Nephron progenitor cell (in vitro differentiated cells): ENCODE results near the gene TEPSIN.

Source experiments
- DNase-seq: peaks from one replicate; pipeline ENCODE4 v3.0.0; 2021
- H3K27ac Mint-ChIP-seq: 2 replicates; pipeline ENCODE4 v1.8.0; 2021; ENCODE audit warnings: mild to moderate bottlenecking, moderate library complexity, mixed read lengths
- H3K27me3 Mint-ChIP-seq: 2 replicates; pipeline ENCODE4 v1.8.0; 2021; ENCODE audit warnings: mild to moderate bottlenecking, low read depth, mixed read lengths; ENCODE audit not compliant: poor library complexity
- H3K36me3 Mint-ChIP-seq: 2 replicates; pipeline ENCODE4 v1.8.0; 2021; ENCODE audit warnings: low read depth, mixed read lengths
- H3K4me1 Mint-ChIP-seq: 2 replicates; pipeline ENCODE4 v1.8.0; 2021; ENCODE audit warnings: mixed read lengths
- H3K4me3 Mint-ChIP-seq: 2 replicates; pipeline ENCODE4 v1.8.0; 2021; ENCODE audit warnings: mild to moderate bottlenecking, moderate library complexity, mixed read lengths
- H3K9me3 Mint-ChIP-seq: 2 replicates; pipeline ENCODE4 v1.8.0; 2021; ENCODE audit warnings: mild to moderate bottlenecking, moderate library complexity, mixed read lengths
- TF ChIP-seq, protein P1 (sequence below): fragments of 200-600 bp; sonication (generic); IDR thresholded peaks from 2 replicates; pipeline ENCODE4 v1.5.0; 2021; ENCODE audit warnings: antibody characterized with exemption

The TEPSIN gene

DNA sequence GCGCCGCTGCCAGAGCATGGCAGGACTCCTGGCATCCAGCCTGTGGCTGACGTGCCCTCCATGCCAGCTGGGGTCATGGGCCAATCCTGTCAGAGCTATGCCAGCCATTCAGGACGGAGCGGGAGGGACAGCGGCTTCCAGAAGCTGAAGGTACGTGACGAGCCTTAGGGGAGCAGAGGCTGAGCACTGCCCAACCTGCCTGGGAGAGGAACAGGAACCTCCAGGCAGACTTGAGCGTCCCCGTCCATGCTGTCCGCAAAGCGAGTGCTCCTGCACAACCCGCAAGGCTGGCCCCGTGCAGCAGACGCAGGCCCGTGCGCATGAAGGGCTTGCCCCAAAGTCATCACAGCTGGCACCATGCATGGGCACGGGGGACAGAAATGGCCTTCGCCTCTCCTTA, 21.8 kb upstream of the TEPSIN start:
- Mint-ChIP-seq H3K27ac (no peak overlapping the region), H3K9me3 (no peaks in the 10 kb centered on the region), H3K36me3 (peaks cover 11% of the 10 kb centered on the region), H3K4me3 (no peak overlapping the region), H3K27me3 (peaks cover 2% of the 10 kb centered on the region), H3K4me1 (peaks cover 36% of the 10 kb centered on the region)
- TF ChIP-seq, protein P1, sequence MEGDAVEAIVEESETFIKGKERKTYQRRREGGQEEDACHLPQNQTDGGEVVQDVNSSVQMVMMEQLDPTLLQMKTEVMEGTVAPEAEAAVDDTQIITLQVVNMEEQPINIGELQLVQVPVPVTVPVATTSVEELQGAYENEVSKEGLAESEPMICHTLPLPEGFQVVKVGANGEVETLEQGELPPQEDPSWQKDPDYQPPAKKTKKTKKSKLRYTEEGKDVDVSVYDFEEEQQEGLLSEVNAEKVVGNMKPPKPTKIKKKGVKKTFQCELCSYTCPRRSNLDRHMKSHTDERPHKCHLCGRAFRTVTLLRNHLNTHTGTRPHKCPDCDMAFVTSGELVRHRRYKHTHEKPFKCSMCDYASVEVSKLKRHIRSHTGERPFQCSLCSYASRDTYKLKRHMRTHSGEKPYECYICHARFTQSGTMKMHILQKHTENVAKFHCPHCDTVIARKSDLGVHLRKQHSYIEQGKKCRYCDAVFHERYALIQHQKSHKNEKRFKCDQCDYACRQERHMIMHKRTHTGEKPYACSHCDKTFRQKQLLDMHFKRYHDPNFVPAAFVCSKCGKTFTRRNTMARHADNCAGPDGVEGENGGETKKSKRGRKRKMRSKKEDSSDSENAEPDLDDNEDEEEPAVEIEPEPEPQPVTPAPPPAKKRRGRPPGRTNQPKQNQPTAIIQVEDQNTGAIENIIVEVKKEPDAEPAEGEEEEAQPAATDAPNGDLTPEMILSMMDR, result no peak
- DNase-seq, result no peak

DNA sequence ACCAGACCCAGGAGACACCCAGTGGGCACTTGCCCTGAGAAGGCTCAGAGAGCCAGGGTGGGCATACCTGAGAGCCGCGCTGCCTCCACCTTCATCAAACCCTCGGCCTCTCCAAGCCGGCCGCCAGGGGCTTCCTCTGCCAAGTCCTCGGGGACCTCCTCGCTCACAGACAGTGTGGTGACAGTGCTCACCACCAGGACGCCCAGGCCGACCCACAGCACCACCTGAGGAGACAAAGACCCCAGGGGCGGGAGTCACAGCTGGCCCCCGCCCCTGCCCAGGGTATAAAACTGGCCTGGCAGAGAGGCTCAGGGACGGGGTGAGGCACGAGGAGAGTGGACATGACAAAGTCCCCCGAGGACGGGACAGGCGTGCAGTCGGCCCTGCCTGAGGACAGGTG, 21.3 kb upstream of the TEPSIN start:
- H3K27ac Mint-ChIP-seq, result no peak overlapping the region
- TF ChIP-seq, protein P1, result no peak
- H3K4me3 Mint-ChIP-seq, result no peak overlapping the region
- H3K27me3 Mint-ChIP-seq, result peaks cover 2% of the 10 kb centered on the region
- H3K9me3 Mint-ChIP-seq, result no peaks in the 10 kb centered on the region
- peaks cover 36% of the 10 kb centered on the region for H3K4me1 Mint-ChIP-seq
- peaks cover 6% of the 10 kb centered on the region for H3K36me3 Mint-ChIP-seq
- no peak for DNase-seq

DNA sequence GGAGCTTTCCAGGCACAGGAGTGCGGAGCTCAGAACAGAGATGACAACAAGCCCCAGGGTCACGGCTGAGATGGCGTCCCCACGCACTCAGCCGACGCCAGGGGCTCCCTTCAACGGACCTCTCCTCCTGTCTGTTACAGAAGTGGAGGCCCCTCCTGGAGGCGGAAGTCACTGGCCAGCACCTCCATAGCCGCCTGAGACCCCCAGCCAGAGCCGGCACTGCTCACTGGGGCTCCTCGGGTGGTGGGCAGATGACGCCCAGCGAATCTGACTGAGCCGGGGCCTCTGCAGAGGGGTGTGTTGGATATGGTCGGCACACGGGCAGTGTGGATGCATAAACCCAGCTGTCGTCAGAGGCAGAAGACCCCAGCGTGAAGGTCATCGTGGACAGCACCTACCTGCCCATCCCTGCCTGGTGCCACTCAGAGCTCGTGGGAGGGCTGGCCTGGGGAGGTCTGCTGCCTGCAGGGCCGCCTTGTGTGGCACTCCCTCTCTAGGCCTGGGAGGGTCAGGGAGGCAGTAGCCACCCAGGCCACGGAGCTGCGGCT, 20.3 kb upstream of the TEPSIN start:
- Mint-ChIP-seq H3K4me3 (no peak overlapping the region), H3K4me1 (peaks cover 44% of the 10 kb centered on the region), H3K27ac (no peak overlapping the region), H3K9me3 (no peaks in the 10 kb centered on the region), H3K27me3 (peaks cover 2% of the 10 kb centered on the region), H3K36me3 (peaks cover 5% of the 10 kb centered on the region)
- TF ChIP-seq, protein P1, result no peak
- DNase-seq, result no peak

DNA sequence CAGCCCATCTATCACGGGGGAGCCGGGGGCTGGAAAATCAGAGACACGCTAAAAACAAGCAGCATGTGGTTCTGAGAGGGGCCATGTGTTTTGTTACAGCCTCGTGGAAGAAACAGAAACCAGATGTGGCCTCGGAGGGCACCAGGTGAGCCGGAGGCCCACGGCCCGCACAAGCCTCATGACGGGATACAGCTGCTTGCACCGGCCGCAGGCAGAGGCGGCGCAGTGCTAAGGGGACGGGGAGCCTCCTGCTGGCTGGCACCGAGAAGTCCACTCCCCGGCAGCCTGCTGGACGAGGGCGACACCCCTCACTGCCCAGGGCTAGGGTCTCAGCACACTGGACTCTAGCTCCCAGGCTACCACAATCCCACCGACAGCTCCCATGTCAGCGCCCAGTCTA, 19.4 kb upstream of the TEPSIN start:
- peaks cover 5% of the 10 kb centered on the region for H3K36me3 Mint-ChIP-seq
- peaks cover 6% of the 10 kb centered on the region for H3K27me3 Mint-ChIP-seq
- TF ChIP-seq, protein P1, result peak; percentile 53
- H3K27ac Mint-ChIP-seq, result peak overlapping the region; percentile 57
- no peak overlapping the region for H3K4me3 Mint-ChIP-seq
- peaks cover 51% of the 10 kb centered on the region for H3K4me1 Mint-ChIP-seq
- H3K9me3 Mint-ChIP-seq, result no peaks in the 10 kb centered on the region
- peak; percentile 72 for DNase-seq

DNA sequence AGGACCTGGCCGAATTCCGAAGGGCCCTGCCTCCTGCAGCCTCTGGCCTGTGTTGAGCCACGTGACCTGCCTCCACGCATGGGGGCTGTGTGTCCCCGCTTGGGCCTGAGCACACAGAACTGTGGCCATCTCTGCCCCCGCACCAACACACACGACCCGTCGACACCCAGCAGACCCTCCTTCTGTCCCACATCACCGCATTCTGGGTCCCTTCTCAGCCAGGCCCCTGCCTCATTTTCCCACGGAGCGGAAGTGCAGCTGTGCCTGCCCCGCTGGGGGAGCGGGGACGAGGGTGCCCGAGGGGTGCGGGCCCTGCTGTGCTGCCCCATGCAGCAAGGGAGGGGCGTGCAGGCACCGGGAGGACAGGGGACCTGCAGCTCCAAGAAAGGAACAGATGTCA, 18.7 kb upstream of the TEPSIN start:
- peaks cover 59% of the 10 kb centered on the region for H3K4me1 Mint-ChIP-seq
- H3K27me3 Mint-ChIP-seq, result peaks cover 6% of the 10 kb centered on the region
- H3K36me3 Mint-ChIP-seq, result peaks cover 2% of the 10 kb centered on the region
- no peak overlapping the region for H3K4me3 Mint-ChIP-seq
- TF ChIP-seq, protein P1, result no peak
- no peak for DNase-seq
- peak overlapping the region; percentile 54 for H3K27ac Mint-ChIP-seq
- no peaks in the 10 kb centered on the region for H3K9me3 Mint-ChIP-seq

DNA sequence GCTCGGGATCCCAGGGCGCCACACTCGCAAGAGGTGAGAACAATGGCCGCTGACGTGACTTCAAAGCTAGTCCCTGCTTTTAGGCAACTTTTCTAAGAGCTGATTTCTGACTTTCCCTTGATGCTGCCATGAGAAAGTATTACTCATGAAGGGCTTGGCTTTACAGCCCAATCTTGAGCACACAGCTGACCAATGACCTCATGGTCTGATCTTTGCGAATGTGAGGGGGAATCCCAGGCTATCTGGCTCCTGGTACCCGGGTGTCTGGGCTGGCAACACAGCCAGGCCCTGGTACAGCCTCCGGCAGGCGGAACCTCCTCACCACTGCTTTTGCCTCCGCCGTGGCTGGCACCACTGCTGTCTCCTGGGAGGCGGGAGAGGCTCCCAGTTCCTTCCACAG, 17.8 kb upstream of the TEPSIN start:
- DNase-seq, result no peak
- Mint-ChIP-seq H3K4me3 (no peak overlapping the region), H3K27me3 (peaks cover 6% of the 10 kb centered on the region), H3K4me1 (peaks cover 65% of the 10 kb centered on the region), H3K27ac (no peak overlapping the region), H3K9me3 (no peaks in the 10 kb centered on the region), H3K36me3 (no peaks in the 10 kb centered on the region)
- TF ChIP-seq, protein P1, result no peak
